GM19023 (cell line): Measurements from ENCODE around the gene OR6K2.
"Not testable (repeated sequence)": the region's sequence is repeated elsewhere in the genome, so short reads cannot be mapped to it uniquely, and the experiment has no call there.

Experiments used
- ATAC-seq: cut with Tn5 transposase; IDR thresholded peaks from one replicate; pipeline ENCODE4 v1.9.1; 2021; ENCODE audit warnings: mild to moderate bottlenecking, moderate library complexity; ENCODE audit not compliant: unreplicated experiment

OR6K2 gene

GRCh38 chr1:158700552-158700951, at the start of gene OR6K2:
Gene OR6K2 (minus strand): TSS chr1:158700652. CDS start chr1:158700652, 0 bp downstream.
- ATAC-seq: no peak

- no peak for ATAC-seq
These were observed 35.4 kb upstream of the OR6K2 start for GRCh38 chr1:158735848-158736247.

- ATAC-seq: no peak
These were observed 32.1 kb upstream of the OR6K2 start for GRCh38 chr1:158732524-158732923.

GRCh38 chr1:158731707-158732106, 31.3 kb upstream of the OR6K2 start:
- no peak for ATAC-seq

GRCh38 chr1:158730453-158730852, 30.0 kb upstream of the OR6K2 start:
- no peak for ATAC-seq

GRCh38 chr1:158728510-158729225, 28.2 kb upstream of the OR6K2 start:
- ATAC-seq: no peak

GRCh38 chr1:158724442-158724841, 24.0 kb upstream of the OR6K2 start:
- no peak for ATAC-seq

- no peak for ATAC-seq
These were observed 20.2 kb upstream of the OR6K2 start, which contains the start of gene OR6K3 for GRCh38 chr1:158720620-158721019. Gene OR6K3 (minus strand): TSS chr1:158720720. CDS start chr1:158718115, 2,605 bp downstream.

- ATAC-seq: no peak
These were observed 19.2 kb upstream of the OR6K2 start for GRCh38 chr1:158719664-158720063.

GRCh38 chr1:158717344-158717743, 16.9 kb upstream of the OR6K2 start:
- ATAC-seq: no peak

GRCh38 chr1:158716335-158716734, 15.9 kb upstream of the OR6K2 start:
- peak; percentile 63 for ATAC-seq

- ATAC-seq: no peak
These were observed 14.3 kb upstream of the OR6K2 start for GRCh38 chr1:158714754-158715153.

GRCh38 chr1:158711098-158711497, 10.6 kb upstream of the OR6K2 start:
- no peak for ATAC-seq

GRCh38 chr1:158706096-158706495, 5.6 kb upstream of the OR6K2 start:
- ATAC-seq: no peak

GRCh38 chr1:158694596-158694995, 5.9 kb downstream of the OR6K2 start:
- no peak for ATAC-seq

GRCh38 chr1:158692356-158692755, 8.1 kb downstream of the OR6K2 start:
- no peak for ATAC-seq

GRCh38 chr1:158691907-158692306, 8.5 kb downstream of the OR6K2 start:
- ATAC-seq: no peak

- ATAC-seq: not testable (repeated sequence)
These were observed 9.3 kb downstream of the OR6K2 start for GRCh38 chr1:158691149-158691548.

GRCh38 chr1:158689875-158690274, 10.6 kb downstream of the OR6K2 start:
- ATAC-seq: no peak

- ATAC-seq: no peak
These were observed 11.3 kb downstream of the OR6K2 start for GRCh38 chr1:158689110-158689509.

- not testable (repeated sequence) for ATAC-seq
These were observed 12.1 kb downstream of the OR6K2 start for GRCh38 chr1:158688343-158688742.

- no peak for ATAC-seq
These were observed 13.4 kb downstream of the OR6K2 start for GRCh38 chr1:158687037-158687436.
